Activated naive CD4-positive, alpha-beta T cell treated with anti-CD3 and anti-CD28 coated beads, Interleukin-2, amount 50 U/mL, for 16 hours (primary cell): ENCODE measurements around the gene CACNA1G.

ENCODE experiments used
- DNase-seq: peaks from one replicate; pipeline ENCODE4 v3.0.0-alpha.2; 2020

CACNA1G gene

DNA sequence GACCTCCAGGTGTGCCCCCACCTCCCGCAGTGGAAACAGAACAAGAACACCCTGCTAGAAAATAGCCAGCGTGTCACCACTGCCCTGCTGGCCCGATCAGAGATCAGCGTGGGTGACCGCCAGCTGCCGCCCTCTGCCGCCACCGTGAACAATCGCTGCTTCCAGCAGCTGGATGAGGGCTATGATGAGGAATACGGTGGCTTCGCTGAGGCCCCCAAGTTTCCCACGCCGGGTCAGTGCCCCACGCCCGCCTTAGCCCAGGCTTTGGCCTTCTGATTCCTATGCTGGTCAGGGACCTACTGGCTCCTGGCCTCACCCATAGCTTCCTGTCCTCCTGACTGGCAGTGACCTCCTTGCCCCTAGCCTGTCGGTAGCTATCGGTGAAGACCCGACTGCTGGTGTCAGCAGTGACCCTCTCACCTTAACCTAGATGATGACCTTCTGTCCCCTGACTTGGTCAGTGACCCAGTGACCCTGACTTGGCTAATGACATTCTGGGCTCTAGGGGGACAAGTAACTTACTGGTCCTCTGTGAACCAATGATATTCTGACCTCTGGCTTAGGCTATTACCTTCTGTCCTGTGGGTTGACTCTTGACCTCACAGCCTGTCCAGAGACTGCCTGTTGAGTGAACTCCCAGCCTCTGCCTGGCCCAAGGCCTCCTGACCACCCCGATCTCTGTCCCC, 11.1 kb upstream of the CACNA1G start:
- no peak for DNase-seq

DNA sequence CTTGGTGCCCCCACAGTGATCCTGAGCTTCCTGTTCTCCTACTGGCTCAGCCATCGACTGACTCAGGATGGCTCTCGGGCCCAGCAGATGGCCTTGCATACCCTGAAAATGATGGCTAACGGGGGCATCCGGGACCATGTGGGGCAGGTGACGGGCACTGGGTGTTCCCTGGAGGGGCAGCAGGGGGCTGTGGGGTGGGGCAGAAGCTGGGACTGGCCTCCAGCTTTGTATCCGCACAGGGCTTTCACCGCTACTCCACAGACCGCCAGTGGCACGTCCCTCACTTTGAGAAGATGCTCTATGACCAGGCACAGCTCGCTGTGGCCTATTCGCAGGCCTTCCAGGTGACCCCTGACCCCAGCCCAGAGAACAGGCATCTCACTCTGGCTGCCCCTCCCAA, 10.5 kb upstream of the CACNA1G start:
- no peak for DNase-seq

GRCh38 chr17:50550661-50551432, 9.7 kb upstream of the CACNA1G start:
- no peak for DNase-seq

DNA sequence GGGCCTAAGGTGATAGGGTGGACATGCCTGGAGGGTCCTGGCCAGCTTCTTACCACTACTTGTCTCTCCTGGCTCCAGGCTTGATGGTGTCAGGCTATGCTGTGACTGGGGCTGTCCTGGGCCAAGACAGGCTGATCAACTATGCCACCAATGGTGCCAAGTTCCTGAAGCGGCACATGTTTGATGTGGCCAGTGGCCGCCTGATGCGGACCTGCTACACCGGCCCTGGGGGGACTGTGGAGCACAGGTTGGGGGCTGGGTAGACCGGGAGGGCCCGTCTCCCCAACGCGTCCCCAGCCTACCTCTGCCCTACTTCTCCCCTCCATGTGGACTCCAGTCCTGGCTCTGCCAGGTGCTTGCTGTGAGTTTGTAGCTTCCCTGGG, 9.1 kb upstream of the CACNA1G start:
- DNase-seq = no peak

DNA sequence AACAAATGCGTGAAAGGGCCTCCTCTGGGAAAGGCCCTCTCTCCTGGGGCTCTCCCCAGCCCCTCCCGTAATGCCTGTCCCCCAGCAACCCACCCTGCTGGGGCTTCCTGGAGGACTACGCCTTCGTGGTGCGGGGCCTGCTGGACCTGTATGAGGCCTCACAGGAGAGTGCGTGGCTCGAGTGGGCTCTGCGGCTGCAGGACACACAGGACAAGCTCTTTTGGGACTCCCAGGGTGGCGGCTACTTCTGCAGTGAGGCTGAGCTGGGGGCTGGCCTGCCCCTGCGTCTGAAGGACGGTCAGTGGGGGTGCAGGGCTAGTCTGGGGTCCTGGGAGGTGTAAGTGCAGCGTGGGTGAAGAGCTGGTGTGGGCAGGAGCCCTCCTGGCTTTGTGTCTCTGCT, 8.6 kb upstream of the CACNA1G start:
- DNase-seq = no peak

DNA sequence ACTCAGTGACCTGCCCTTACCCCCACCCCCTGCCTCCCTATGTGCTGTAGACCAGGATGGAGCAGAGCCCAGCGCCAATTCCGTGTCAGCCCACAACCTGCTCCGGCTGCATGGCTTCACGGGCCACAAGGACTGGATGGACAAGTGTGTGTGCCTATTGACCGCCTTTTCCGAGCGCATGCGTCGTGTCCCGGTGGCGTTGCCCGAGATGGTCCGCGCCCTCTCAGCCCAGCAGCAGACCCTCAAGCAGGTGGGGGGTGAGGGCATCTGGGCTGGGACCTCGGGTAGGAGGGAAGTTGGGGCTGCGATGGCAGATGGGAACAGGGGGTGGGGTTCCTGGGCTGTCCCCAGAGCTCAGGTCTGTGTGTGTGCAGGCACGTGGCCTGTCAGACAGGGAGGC, 6.3 kb upstream of the CACNA1G start:
- no peak for DNase-seq

- no peak for DNase-seq
Observed at GRCh38 chr17:50556803-50557202, 3.7 kb upstream of the CACNA1G start.

DNA sequence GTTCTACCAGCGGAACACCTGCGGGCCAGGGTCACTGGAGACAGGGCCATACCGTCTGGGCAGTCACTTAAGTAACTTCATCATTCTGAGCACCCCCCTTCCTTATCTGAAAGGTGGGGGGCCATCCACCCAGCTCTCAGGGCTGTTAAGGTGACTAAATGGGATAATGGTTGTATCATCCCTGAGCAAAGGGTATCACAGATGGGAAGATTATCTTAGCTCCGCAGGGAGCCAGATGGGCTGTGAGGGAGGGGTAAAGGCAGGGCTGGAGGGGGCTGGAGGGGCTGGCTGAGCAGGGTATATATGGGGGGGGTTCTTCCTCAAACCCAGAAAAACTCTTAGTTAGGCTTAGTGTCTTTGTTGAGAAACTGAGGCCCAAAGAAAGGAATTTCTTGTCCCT, 2.9 kb upstream of the CACNA1G start:
- DNase-seq = no peak

GRCh38 chr17:50558091-50558490, 2.4 kb upstream of the CACNA1G start:
- no peak for DNase-seq

DNA sequence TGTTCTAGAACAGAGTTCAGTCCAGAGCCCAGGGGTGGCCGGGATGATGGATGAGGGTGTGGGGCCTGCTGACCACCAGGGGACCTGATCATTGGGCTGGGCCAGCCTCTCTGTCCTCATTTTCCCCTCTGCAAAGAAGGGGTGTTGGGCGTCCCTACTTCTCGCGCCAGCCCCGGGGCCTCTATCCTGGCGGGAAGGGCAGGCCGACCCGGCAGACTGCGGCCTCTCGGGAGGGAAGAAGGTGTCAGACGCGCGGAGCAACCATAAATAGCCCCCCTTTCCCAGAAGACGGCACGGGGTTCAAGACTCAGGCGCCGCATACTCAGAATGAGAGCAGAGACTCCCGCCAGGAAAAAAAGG, 2.0 kb upstream of the CACNA1G start:
- no peak for DNase-seq

GRCh38 chr17:50558941-50559614, 1.4 kb upstream of the CACNA1G start:
- DNase-seq = peak; percentile 24

GRCh38 chr17:50559674-50560184, 786 bp upstream of the CACNA1G start:
- peak; percentile 32 for DNase-seq

GRCh38 chr17:50560931-50561745, 623 bp downstream of the CACNA1G start:
- DNase-seq = no peak

DNA sequence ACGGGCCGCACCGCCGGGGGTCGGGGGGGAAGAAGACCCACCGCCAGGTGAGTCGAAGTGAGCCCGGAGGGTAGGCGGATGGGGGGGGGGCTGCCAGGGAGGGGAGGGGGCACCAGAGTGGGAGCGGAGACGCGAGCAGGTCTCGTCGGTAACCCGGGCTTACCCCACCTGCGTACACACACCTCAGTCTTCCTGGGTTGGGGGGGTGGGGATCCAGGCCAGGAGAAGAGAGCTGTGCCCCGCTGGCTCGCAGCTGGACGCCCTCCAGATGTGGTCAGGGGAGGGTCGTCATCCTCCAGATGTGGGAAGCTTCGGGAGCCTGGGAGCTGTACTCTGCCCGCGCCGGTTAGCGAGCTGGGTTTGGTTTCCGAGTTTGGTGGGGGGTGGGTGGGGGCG, 1.2 kb downstream of the CACNA1G start:
- DNase-seq = no peak

GRCh38 chr17:50562242-50563091, 2.0 kb downstream of the CACNA1G start:
- DNase-seq = peak; percentile 19

DNA sequence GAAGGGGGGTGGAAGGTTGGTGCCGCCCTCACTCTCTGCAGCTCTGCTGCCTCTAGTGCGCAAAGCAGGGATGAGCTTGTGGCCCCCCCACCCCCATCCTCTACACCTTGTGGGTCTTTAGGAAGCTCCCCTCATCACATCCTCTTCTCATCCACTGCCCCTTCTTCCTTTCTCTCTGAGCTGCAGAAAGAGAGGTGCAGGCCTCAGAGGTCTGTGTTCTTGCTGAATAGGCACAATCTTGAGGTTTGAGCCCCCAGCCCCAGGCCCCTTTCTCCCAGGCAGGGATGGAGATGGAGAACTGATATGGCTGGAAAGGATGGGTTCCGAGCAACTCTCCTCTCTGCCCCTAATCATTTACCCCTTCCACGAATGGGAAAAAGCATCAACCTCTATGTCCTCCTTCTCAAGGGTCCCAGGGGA, 2.6 kb downstream of the CACNA1G start:
- DNase-seq = peak; percentile 22

DNA sequence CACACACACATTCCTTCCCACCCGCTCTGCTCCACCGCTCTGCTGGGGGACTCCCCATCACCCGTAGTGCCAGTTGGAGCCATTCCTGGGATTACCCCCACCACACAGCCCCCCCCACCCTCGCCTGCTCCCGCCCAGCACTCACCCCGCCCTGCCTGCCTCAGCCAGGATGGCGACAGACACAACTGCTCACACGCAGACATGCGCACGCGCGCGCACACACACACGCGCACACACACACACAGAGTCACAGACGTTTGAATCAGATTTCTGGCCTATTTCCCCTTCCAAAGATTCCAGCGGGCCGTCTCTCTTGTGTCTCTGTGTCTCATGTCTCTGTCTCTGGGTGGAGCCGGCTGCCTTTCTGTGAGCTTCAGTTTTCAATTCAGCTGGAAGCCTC, 4.4 kb downstream of the CACNA1G start:
- DNase-seq = peak; percentile 20

DNA sequence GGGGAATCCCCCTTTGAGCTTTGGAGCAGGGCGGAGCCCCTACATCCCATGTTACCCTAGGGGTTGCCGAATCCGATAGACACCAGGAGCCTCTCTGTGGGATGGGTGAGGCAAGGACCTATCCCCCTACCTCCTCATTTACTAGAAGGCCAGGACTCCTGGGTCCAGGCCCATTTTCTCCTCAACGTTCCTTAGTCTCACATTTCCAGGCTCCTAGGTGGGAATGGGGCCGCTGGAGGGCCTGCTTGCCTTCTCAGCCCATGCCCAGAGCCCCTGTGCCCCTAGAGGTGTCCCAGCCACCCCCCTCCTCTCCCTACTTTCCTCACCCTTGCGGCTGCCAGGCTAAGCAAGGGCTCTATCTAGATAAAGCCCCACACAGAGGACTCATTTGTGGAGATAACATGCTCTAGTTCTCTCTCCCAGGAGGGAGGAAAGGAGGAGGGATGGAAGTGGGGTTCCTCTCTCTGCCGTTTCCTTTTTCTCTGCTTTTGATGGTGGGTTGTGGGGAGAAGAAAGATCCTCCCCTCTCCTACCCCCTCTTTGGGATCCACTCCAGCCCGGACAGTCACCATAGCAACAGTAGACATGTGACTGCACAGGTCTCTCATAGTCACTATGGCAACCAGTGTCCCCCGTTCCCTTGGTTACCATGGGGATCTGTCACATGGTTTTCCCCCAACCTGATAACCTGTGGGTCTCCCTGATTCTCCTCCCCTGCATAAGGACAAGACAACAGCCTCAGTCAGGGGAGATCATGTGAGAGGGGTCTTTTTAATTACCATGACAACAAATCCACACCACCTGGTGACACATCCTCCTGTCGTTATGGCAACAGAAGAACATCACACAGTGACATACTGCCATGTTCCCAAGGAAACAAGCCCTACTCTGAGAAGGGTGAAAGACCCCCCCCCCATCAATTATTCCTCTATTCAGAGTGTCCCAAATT, 5.2 kb downstream of the CACNA1G start:
- no peak for DNase-seq

GRCh38 chr17:50566886-50567285, 6.4 kb downstream of the CACNA1G start:
- no peak for DNase-seq

DNA sequence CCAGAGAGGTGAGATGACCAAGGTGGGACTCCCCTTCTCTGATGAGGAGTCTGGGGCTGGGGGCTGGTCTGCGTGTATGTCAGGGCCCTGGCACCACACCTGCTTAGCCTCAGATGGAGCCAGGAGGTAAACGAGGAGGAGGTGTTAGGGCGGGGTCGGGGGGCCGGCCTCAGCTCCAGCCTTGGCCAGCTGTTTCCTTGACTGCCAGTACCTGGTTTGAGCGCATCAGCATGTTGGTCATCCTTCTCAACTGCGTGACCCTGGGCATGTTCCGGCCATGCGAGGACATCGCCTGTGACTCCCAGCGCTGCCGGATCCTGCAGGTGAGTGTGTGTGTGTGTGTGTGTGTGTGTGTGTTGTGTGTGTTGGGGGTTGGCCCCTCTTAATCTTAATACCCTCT, 8.1 kb downstream of the CACNA1G start:
- DNase-seq = no peak

- DNase-seq = no peak
Observed at GRCh38 chr17:50569592-50569991, 9.1 kb downstream of the CACNA1G start.
